IMR-90 (cell line): ENCODE data around the gene ADGRA3.

Experiments
- FOS ChIP-seq: fragments of 150-350 bp; IDR thresholded peaks from 2 replicates; pipeline ENCODE4 v1.6.1; 2016; ENCODE audit warnings: low read depth, low read length
- TF ChIP-seq, protein P1 (sequence below): conservative IDR thresholded peaks from 2 replicates; pipeline ENCODE4 v1.5.1; 2012; ENCODE audit warnings: mild to moderate bottlenecking, low read depth, low read length, improper control_type of control experiment

DNA sequence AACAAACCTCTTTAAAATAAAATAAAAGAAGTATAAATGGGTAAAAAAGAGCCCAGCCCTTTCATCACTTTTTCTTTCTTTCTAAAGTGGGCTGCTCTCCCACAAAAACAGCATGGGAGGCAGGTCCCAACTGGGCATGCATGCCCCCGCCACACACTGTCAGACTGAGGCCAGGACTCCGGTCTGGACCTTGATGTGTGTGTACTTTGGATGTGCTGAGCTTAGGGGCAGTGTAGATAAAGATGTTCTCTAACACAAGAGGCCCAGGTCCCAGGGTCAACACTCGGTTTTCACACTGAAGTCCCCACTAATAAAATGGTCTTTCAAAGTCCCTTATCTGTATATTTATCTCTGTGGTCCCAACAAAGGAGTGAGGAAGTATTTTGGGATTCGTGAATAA, 44.4 kb downstream of the ADGRA3 start:
- TF ChIP-seq, protein P1, sequence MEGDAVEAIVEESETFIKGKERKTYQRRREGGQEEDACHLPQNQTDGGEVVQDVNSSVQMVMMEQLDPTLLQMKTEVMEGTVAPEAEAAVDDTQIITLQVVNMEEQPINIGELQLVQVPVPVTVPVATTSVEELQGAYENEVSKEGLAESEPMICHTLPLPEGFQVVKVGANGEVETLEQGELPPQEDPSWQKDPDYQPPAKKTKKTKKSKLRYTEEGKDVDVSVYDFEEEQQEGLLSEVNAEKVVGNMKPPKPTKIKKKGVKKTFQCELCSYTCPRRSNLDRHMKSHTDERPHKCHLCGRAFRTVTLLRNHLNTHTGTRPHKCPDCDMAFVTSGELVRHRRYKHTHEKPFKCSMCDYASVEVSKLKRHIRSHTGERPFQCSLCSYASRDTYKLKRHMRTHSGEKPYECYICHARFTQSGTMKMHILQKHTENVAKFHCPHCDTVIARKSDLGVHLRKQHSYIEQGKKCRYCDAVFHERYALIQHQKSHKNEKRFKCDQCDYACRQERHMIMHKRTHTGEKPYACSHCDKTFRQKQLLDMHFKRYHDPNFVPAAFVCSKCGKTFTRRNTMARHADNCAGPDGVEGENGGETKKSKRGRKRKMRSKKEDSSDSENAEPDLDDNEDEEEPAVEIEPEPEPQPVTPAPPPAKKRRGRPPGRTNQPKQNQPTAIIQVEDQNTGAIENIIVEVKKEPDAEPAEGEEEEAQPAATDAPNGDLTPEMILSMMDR = no peak
- TF ChIP-seq FOS = no peak
